ENCODE data around the gene SLC38A2.

- TF ChIP-seq CTCF (IDR thresholded peaks at IDR 0.05) (no peak), POLR2A (IDR thresholded peaks at IDR 0.05) (no peak)
These were observed 24.3 kb upstream of the SLC38A2 start for GRCh38 chr12:46396826-46397225.

All from esophagus squamous epithelium (tissue), 4 donors.